Stimulated activated CD4-positive, alpha-beta T cell treated with anti-CD3 and anti-CD28 coated beads, Interleukin-2, amount 100 ng/mL, for 48 hours (primary cell): ENCODE data around the gene CNNM1.

Experiments
- DNase-seq, 2 donors: peaks; one replicate each; pipeline ENCODE4 v3.0.0-alpha.2; 2020

Gene CNNM1

GRCh38 chr10:99337901-99338300 lies 8.7 kb downstream of the CNNM1 start:
- DNase-seq = no peak

DNA sequence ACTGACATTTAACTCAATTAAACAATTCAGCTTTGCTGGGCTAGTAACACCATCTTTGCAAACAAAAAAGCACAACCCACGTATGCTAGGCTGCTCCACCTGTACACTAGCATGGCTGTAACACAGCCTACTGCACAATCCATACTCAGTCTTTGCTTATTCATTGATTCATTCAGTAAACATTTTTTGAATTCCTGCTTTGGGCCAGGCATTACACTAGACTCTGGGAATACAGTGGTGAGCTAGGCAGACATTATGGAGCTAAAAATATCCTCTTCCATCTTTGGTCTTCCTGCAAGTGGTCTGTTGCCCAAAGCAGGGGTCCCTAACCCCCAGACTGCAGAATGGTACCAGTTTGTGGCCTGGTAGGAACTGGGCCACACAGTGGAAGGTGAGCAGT lies 9.9 kb downstream of the CNNM1 start:
- DNase-seq = no peak

DNA sequence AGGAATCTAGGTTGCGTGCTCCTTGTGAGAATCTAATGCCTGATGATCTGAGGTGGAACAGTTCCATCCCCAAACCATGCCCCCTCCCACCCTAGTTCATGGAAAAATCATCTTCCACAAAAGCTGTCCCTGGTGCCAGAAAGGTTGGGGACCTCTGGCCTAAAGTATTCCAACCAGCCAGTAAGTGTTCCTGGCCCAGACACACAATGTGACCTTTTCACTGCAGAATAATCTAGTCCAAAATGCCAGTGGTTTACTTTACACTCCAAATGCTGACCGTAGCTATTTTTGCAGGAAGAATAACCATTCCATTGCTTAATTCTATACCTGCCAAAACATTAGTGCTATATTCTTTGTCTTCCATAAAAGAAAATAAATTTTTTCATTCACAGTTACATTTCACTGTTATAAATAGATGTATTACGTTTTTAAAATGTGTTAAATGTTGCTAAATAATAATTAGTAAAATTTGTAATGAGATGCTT lies 10.4 kb downstream of the CNNM1 start:
- no peak for DNase-seq

DNA sequence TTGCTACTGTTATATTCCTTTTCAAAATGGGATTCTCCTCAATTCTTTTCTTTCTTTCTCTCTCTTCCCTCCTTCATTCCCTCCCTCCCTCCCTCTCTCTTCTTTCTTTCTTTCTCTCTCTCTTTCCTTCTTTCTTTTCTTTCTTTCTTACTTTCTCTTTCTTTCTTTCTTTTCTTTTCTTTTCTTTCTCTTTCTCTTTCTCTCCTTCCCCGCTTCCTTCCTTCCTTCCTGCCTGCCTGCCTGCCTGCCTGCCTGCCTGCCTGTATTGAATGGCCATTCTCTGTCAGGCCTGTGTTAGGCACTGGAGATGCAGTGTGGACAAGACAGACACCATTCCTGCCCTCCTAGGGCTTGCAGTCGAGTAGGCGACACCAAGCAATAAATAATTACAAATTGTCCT lies 11.5 kb downstream of the CNNM1 start:
- no peak for DNase-seq

DNA sequence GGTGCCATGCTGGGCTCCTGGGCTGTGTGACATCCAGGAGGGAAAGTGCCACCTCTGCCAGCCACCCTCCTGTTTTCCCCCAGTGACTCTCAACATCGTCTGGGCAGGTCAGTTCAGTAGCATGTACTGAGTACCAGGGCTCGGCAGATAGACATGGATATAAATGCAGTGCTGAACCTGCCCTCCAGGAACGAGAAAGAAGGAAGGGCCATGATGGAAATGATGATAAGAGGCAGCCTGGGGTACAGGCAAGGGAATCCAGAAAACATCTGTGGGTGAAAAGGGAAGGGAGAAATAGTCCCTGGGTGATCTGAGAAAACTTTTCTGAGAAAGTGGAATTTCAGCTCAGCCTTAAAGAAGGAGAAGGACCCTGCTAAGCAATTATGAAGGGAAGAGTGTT lies 12.1 kb downstream of the CNNM1 start:
- DNase-seq = no peak

DNA sequence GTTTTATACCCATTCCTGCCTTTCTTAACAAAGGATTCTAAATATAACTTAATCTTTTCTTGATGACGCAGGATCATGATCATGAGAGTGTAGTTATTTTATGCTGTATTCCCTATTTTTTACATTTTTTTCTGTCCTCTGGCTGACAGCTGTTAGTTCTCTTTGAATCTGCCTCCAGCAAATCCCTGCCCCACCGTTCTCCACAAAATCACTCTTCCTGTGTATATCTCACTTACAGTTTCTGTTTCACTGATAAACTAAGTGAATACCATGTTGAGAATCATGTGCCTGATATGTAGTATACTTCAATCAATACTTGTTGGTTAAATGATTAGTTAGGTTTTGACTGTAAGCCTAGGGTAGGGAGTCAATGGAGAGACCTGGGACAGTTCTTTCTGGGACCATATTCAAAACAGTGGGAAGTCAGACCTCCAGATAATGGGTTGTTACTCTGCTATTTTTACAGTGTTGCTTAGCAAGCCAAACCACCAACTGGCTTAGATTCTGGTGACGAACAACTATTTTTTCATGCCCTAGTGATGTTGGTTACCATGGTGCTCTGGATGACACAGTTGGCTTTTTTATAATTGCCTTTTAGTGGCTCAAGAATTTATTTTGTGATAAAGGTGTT lies 12.8 kb downstream of the CNNM1 start:
- DNase-seq = no peak

DNA sequence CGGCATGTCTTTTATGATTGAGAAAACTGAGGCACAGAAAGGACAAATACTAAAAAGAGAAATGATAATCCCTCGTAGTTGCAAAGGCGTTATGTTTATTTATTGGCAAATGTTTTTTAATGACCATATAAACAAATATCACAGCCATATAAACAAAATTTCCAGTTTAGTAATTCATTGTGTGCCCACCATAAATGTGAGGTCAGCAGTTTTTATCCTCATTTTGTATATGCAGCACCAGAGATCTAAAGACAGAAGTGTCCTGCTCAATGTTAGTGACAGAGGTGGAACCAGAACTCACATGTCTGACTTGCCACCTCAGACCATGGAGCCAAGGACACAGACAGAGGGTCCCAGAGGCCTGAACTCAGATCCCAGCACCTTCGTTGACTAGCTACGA lies 14.1 kb downstream of the CNNM1 start:
- no peak for DNase-seq

DNA sequence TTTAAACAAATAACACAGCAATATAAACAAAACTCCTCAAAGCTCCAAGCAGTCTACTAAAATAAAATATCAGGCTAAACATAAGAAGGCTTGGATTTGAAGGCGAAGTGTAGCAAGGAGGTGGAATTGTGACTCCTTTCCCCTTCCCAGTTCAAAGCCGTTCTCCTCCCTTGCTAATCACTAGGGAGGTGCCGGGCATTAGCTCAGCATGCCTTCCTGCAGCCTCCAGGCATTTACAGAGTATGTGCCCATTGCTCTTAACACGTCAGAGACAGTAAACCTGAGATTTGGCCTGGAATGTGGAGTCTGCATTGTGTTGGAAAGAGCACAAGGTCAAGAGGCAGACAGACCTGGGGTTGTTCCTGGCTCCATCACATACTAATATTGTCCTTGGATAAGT lies 15.6 kb downstream of the CNNM1 start:
- DNase-seq = no peak

DNA sequence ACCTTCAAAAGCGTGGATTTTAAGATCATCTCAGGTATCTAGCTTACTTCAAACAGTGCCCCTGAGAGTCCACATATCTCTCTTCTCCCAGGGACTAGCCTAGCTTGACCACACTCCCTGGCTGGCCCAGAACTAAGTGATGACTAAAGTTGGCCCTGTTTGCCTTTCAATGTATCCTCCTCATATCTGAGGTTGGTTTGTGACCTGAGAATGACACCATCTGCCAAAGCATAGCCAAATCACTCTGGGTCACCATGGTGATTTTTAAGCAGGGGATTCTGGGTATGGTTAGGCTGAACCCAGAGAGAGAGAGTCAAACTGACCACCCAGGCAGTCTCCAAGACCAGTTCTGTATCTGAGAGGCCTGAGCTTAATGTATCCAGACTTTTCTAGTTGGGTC lies 16.2 kb downstream of the CNNM1 start:
- no peak for DNase-seq

DNA sequence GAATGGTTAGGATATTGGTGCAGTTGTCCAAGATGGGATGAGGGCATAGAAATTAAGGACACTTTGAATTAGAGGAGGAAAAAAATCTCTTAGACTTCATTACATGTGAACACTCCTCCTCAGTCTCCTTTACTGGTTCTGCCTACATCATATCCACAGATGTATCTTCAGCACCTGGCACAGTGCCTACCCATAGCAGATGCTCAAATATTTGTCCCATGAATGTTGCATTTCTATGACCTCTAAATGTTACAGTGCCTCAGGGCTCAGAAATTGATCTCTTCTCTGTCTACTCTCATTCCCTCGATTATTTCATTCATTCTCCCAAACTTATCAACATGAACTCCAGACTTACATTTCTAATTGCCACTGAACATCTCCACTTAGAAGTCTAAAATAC lies 17.1 kb downstream of the CNNM1 start:
- DNase-seq = no peak

DNA sequence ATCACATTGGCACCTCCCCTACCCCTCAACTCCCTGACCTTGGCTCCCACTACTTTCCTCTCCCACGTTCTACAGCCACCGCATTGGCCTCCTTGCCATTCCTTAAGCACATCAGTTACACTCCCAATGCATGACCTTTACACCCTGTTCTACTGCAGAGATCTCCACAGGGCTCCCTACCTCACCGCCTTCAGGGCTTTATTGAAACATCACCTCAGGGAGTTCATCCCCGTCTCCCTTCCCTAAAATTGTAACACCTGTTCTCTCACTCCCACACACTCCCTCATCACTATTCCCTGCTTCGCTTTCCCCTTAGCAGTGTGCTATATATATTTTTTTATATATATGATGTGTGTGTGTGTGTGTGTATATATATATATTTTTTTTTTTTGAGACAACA lies 18.5 kb downstream of the CNNM1 start:
- no peak for DNase-seq

DNA sequence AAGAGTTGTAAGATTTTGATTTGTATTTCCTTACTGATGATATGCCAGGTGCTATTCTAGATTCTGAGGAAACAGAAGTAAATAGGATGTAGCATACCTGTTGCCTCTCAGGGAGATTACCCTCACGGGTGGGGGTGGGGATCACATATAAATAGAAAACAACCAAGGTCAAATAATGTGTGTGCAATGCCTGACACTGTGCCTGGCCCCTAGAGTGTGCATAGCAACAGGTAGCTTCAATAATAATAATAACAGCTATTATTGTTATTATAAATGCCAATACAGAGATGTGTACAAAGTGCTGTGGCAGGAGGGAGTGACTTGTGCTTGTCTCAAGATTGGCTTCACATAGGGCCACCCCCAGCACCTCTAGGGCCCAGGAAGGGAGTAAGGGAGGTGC lies 24.0 kb downstream of the CNNM1 start:
- DNase-seq = no peak

GRCh38 chr10:99357691-99358090 lies 28.5 kb downstream of the CNNM1 start:
- DNase-seq = no peak

DNA sequence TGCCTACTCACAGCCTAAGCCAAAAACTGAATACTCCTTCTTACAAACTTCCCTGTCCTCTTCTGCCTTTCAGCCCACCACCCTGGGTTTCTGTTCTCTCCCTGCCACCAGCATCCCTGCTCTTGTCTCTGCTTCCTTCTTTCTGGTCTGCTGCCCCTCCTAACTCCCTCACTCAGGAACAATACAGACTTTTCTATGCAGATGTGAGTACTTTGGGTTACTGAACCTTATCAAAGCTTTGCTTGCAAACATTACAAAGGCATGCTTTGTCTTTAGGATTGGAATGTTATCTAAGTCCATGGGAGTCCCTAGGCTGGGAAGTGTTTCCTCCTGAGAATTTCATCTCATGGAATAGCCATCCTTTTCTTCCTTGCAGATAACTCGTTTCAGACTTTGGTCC lies 28.9 kb downstream of the CNNM1 start:
- DNase-seq = no peak

DNA sequence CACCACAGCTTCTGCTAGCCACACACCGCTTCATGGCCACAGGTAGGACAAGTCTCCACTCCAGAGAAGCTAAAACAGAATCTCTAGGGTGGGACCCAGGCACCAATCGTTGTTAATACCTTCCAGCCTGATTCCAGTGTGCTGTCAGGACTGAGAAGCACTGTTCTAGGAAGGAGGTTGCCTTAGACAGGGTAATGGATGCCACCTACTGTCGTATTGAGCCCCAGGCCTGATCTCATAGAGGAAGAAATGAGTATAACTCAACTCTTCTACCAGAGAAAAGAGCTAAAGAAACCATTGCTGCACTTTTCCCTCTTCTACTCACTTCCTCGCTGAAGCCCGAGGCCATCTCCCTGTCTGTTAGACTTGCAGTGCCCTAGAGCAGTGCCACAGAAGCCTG lies 31.8 kb downstream of the CNNM1 start:
- DNase-seq = no peak

GRCh38 chr10:99364125-99364524 lies 35.0 kb downstream of the CNNM1 start:
- no peak for DNase-seq

DNA sequence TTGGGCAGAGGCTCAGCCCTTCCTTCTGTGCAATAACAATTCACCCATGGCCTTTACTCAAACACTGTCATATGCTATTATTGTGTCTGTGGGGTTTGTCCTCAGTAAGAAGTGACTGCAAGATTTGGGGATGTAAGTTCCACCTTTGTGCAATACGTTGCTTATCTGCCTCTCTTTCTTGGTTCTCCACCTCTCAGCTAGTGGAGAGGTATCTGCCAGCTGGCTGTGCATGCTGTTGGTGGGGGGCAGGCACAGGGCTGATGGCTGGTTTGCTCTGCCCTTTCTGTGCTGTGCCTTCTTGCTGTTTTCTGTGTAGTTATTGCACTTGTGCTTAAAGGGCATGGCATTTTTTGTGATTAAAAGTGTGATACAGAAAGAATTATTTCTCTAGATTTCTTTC lies 36.2 kb downstream of the CNNM1 start:
- DNase-seq = no peak

DNA sequence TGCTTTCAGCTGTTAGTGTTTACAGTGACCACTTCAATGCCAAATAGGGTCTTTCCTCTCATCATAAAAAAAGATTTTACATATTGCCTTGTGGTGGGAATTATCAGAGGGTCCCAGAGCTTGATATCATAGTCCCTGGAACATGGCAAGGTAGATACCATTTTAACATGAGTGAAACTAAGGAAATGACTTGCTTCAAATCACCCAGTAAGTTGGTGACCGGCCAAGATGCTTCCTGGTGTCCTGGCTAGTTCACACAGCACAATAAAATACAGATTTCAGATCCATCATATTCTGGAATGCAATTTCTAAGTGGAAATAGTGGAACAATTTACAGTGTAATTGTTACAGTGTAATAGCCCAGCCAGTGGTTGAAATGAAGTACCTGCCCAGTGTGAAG lies 36.6 kb downstream of the CNNM1 start:
- no peak for DNase-seq

- no peak for DNase-seq
Measured at GRCh38 chr10:99366666-99367065, 37.5 kb downstream of the CNNM1 start.

GRCh38 chr10:99368646-99369045 lies 39.5 kb downstream of the CNNM1 start:
- no peak for DNase-seq

DNA sequence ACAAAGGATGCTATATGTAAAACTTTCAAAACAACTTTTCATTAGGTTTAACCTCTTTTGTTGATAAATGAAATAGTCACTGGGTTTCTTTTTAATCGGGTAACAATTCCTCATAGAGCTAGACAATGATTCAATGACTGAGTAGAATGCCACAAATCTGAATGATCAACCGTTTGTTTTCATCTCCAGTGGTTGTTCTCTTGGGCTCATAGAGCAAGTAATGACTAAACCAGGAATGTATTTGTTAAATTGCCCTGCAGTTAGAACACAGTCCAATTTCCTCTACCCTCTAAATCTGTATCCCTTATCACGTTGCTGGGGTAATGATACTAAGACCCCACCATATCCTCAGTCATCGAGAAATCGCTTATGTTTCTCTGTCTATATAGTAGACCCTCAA lies 40.0 kb downstream of the CNNM1 start:
- no peak for DNase-seq

DNA sequence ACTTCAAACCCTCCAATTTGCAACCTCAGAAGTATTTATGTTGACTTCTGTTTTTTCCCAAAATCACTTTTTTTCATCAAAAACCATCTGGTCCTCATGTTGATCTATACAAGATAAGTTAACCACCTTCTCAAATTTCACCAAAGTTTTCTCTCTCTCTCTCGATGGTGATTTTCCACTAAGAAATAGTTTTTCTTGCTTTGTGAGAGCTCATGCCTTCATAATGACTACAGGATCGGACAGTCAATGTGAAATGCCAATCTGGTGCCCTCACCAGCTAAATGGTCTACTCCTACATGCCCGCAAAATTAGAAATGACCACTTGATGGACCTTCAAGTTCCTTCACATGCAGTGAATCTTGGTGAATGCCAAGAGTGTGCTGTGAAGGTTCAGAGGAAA lies 40.4 kb downstream of the CNNM1 start:
- DNase-seq = no peak

DNA sequence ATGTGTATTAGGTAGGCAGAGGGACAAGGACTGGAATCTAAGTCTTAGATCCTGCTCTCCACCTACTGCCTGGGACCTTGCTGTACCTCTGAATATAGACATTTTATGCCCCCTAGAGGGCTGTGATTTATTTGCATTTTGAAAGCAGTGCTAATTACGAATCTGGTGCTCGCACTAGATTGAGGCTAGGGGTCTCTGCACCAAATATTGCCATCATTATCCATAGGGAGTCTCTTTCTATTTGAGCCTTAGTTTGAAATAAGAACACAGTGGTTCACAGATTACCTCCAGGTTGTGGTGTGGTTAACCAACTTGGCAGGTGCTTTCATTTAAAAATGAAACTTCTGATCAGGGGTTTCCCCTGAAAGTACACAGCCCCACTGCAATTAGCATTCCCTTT lies 41.8 kb downstream of the CNNM1 start:
- DNase-seq = no peak

DNA sequence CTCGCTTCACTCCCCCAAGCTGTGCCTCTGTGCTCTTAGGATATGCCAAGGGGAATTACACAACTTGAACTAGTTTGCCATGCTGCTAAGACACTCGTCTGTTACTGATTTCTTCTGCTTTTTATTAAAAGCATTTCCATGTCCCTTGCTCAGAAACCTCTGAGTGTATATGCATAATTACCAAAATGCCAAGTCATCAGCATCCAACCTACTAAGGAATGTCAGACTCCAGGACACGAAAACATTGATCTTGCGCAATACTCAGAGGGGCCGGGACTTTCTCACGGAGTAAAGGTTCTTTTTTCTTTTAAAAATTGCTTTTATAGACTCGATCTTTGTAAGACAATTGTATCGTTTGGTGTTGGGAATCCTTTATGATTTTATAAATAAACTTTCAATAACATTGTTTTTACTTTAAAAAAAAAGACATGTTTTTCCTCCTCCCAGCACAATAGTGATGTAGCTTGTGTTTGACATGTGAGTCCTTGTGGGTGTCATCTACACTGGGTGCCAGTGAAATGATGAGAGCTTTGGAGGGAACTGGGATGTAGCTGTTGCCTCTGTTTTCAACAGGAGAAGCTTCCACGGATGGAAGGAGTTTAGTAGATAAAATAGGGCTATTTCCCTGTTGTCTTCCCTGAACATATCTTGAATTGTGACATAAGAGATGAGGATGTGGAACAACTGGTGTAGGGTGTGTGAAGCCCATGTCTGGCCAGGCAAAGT lies 43.6 kb downstream of the CNNM1 start:
- DNase-seq = no peak

DNA sequence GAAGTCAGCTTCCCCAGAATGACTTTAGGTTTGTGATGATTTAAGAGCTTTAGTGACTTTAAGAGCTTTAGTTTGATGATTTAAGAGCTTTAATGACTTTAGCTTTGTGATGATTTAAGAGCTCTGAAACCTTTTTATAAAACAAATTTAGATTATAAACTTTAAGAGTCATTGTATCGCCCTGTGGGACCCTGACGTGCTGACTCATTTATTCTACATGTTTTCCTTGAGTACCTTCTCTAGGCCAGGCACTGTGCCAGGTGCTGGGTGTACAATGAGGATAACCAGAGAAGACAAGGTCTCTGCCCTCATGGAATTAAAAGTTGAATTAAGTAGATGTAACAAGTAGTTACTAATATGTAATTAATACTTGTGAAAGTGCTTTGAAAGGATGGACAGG lies 45.4 kb downstream of the CNNM1 start:
- no peak for DNase-seq
